ENCODE data around the gene MRC1. TPM values are rescaled to one million over a fixed set of nuclear protein-coding genes. Genes with fewer than 3 reads are reported as not detected.

Gene MRC1
- total and polyA plus RNA-seq, 2 donors from 2014 or later = 3.4 to 67.8 TPM

- TF ChIP-seq CTCF (IDR thresholded peaks at IDR 0.05; ENCODE audit: borderline replicate concordance, extremely low read depth, insufficient read depth) = no peak
- Histone ChIP-seq H3K36me3 (ENCODE audit: control insufficient read depth in 2 of 3, insufficient read depth in 3 of 3, low read length in 3 of 3) (no peaks in the 10 kb centered on the region), H3K4me3 (ENCODE audit: low read length in 3 of 3) (no peak overlapping the region), H3K9ac (ENCODE audit: low read length in 3 of 3) (no peak overlapping the region), H3K27me3 (ENCODE audit: control insufficient read depth, insufficient read depth, low read length) (no peaks in the 10 kb centered on the region), H3K4me1 (ENCODE audit: control insufficient read depth in 2 of 3, insufficient read depth in 2 of 3, low read depth in 1 of 3, low read length in 3 of 3) (no peaks in the 10 kb centered on the region), H3K9me3 (ENCODE audit: control insufficient read depth in 2 of 3, insufficient read depth in 1 of 3, low read length in 3 of 3) (no peaks in the 10 kb centered on the region), H3K27ac (ENCODE audit: low read depth in 2 of 2, low read length in 2 of 2) (no peak overlapping the region)
- no peak for DNase-seq
- FAIRE-seq = no peak
- intact Hi-C loops (cut with DNase I) = no loop called here
These were observed 64.8 kb downstream of the MRC1 start for GRCh38 chr10:17873946-17874345.

- no peak overlapping the region for H3K27ac ChIP-seq (ENCODE audit: low read depth in 2 of 2, low read length in 2 of 2)
- DNase-seq (no peak), FAIRE-seq (peak; percentile 83)
- TF ChIP-seq CTCF (IDR thresholded peaks at IDR 0.05; ENCODE audit: borderline replicate concordance, extremely low read depth, insufficient read depth) = no peak
- H3K4me3 ChIP-seq (ENCODE audit: low read length in 3 of 3) = no peak overlapping the region
- H3K36me3 ChIP-seq (ENCODE audit: control insufficient read depth in 2 of 3, insufficient read depth in 3 of 3, low read length in 3 of 3) = no peaks in the 10 kb centered on the region
- H3K9me3 ChIP-seq (ENCODE audit: control insufficient read depth in 2 of 3, insufficient read depth in 1 of 3, low read length in 3 of 3) = no peaks in the 10 kb centered on the region
- no peaks in the 10 kb centered on the region for H3K27me3 ChIP-seq (ENCODE audit: control insufficient read depth, insufficient read depth, low read length)
- H3K9ac ChIP-seq (ENCODE audit: low read length in 3 of 3) = no peak overlapping the region
- H3K4me1 ChIP-seq (ENCODE audit: control insufficient read depth in 2 of 3, insufficient read depth in 2 of 3, low read depth in 1 of 3, low read length in 3 of 3) = no peaks in the 10 kb centered on the region
- intact Hi-C loops (cut with DNase I) = no loop called here
These were observed 68.0 kb downstream of the MRC1 start for GRCh38 chr10:17877121-17877520.

- DNase-seq (peak in 4 of 5 donors; percentile 20 to 65 (median 32)), FAIRE-seq (no peak)
- H3K9ac ChIP-seq (ENCODE audit: low read length in 3 of 3) = no peak overlapping the region
- H3K27me3 ChIP-seq (ENCODE audit: control insufficient read depth, insufficient read depth, low read length) = no peaks in the 10 kb centered on the region
- intact Hi-C loops (cut with DNase I) = no loop called here
- H3K4me3 ChIP-seq (ENCODE audit: low read length in 3 of 3) = no peak overlapping the region
- H3K4me1 ChIP-seq (ENCODE audit: control insufficient read depth in 2 of 3, insufficient read depth in 2 of 3, low read depth in 1 of 3, low read length in 3 of 3) = no peaks in the 10 kb centered on the region
- no peak for TF ChIP-seq CTCF (IDR thresholded peaks at IDR 0.05; ENCODE audit: borderline replicate concordance, extremely low read depth, insufficient read depth)
- no peaks in the 10 kb centered on the region for H3K36me3 ChIP-seq (ENCODE audit: control insufficient read depth in 2 of 3, insufficient read depth in 3 of 3, low read length in 3 of 3)
- H3K9me3 ChIP-seq (ENCODE audit: control insufficient read depth in 2 of 3, insufficient read depth in 1 of 3, low read length in 3 of 3) = no peaks in the 10 kb centered on the region
- H3K27ac ChIP-seq (ENCODE audit: low read depth in 2 of 2, low read length in 2 of 2) = no peak overlapping the region
These were observed 69.7 kb downstream of the MRC1 start for GRCh38 chr10:17878896-17879295.

- Histone ChIP-seq H3K9me3 (ENCODE audit: control insufficient read depth in 2 of 3, insufficient read depth in 1 of 3, low read length in 3 of 3) (no peaks in the 10 kb centered on the region), H3K4me1 (ENCODE audit: control insufficient read depth in 2 of 3, insufficient read depth in 2 of 3, low read depth in 1 of 3, low read length in 3 of 3) (no peaks in the 10 kb centered on the region), H3K4me3 (ENCODE audit: low read length in 3 of 3) (no peak overlapping the region), H3K27me3 (ENCODE audit: control insufficient read depth, insufficient read depth, low read length) (no peaks in the 10 kb centered on the region), H3K9ac (ENCODE audit: low read length in 3 of 3) (no peak overlapping the region), H3K36me3 (ENCODE audit: control insufficient read depth in 2 of 3, insufficient read depth in 3 of 3, low read length in 3 of 3) (no peaks in the 10 kb centered on the region), H3K27ac (ENCODE audit: low read depth in 2 of 2, low read length in 2 of 2) (no peak overlapping the region)
- intact Hi-C loops (cut with DNase I) = no loop called here
- no peak for FAIRE-seq
- DNase-seq = no peak
- no peak for TF ChIP-seq CTCF (IDR thresholded peaks at IDR 0.05; ENCODE audit: borderline replicate concordance, extremely low read depth, insufficient read depth)
These were observed 71.5 kb downstream of the MRC1 start for GRCh38 chr10:17880601-17881000.
